Cardiac muscle cell (in vitro differentiated cells and primary cell): Measurements from ENCODE around the gene PSMA7. TPM values are rescaled to one million over a fixed set of nuclear protein-coding genes. Genes with fewer than 3 reads are reported as not detected.

Experiments used
- DNase-seq, 2 donors: peaks; one replicate each; pipeline versions ENCODE4 v3.0.0 to v3.0.0-alpha.2; 2010 to 2017; ENCODE audit warnings: low read depth in 1 of 2, low spot score in 1 of 2
- H3K27ac ChIP-seq: fragments of 200-600 bp; sonication (generic); 2 replicates; pipeline ENCODE4 v1.5.1; 2016
- H3K27me3 ChIP-seq: fragments of 200-600 bp; sonication (generic); 2 replicates; pipeline ENCODE4 v1.6.0; 2016; ENCODE audit warnings: control low read depth
- H3K36me3 ChIP-seq: fragments of 200-600 bp; sonication (generic); 2 replicates; pipeline ENCODE4 v1.5.1; 2016; ENCODE audit warnings: control low read depth
- H3K4me1 ChIP-seq: fragments of 200-600 bp; sonication (generic); 2 replicates; pipeline ENCODE4 v1.8.1; 2017; ENCODE audit warnings: low read depth, mild to moderate bottlenecking, mixed run types
- H3K4me3 ChIP-seq: fragments of 200-600 bp; sonication (generic); 2 replicates; pipeline ENCODE4 v1.5.1; 2016; ENCODE audit warnings: mild to moderate bottlenecking
- H3K9me3 ChIP-seq: fragments of 200-600 bp; sonication (generic); 2 replicates; pipeline ENCODE4 v1.5.1; 2017; ENCODE audit warnings: low read depth, mild to moderate bottlenecking, control low read depth
- polyA plus RNA-seq: library from polyadenylated mRNA; unstranded; fragments of >200 nt; fragmentation: Nextera tagmentation; extraction: Ambion mirVana; gene quantifications from 2 replicates; pipeline ENCODE4 v1.2.1, GENCODE V29; 2016
- total RNA-seq: library from RNA; depleted of rRNA; stranded (reverse); fragments of >200 nt; gene quantifications from 2 replicates; pipeline ENCODE4 v1.2.3, GENCODE V29; 2016
- TF ChIP-seq, protein P1 (sequence below): IDR thresholded peaks from 2 replicates; pipeline ENCODE4 v1.5.1; 2012; ENCODE audit warnings: low read depth, mild to moderate bottlenecking, low read length

Gene PSMA7
- total and polyA plus RNA-seq, 2 experiments from 2014 or later, result 333 to 505 TPM

DNA sequence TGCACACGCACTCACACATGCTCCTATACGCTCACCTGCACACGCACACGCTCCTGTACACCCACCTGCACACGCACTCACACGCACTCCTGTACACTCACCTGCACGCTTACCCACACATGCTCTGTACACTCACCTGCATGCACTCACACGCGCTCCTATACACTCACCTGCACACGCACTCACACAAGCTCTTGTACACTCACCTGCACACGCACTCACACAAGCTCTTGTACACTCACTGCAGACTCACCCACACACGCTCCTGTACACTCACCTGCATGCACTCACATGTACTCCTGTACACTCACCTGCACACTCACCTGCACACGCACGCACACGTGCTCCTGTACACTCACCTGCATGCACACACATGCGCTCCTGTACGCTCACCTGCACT lies 55.6 kb downstream of the PSMA7 start:
- DNase-seq, result no peak
- no peak overlapping the region for H3K4me3 ChIP-seq
- no peaks in the 10 kb centered on the region for H3K9me3 ChIP-seq
- no peaks in the 10 kb centered on the region for H3K36me3 ChIP-seq
- H3K27ac ChIP-seq, result no peak overlapping the region
- no peaks in the 10 kb centered on the region for H3K4me1 ChIP-seq
- TF ChIP-seq, protein P1, sequence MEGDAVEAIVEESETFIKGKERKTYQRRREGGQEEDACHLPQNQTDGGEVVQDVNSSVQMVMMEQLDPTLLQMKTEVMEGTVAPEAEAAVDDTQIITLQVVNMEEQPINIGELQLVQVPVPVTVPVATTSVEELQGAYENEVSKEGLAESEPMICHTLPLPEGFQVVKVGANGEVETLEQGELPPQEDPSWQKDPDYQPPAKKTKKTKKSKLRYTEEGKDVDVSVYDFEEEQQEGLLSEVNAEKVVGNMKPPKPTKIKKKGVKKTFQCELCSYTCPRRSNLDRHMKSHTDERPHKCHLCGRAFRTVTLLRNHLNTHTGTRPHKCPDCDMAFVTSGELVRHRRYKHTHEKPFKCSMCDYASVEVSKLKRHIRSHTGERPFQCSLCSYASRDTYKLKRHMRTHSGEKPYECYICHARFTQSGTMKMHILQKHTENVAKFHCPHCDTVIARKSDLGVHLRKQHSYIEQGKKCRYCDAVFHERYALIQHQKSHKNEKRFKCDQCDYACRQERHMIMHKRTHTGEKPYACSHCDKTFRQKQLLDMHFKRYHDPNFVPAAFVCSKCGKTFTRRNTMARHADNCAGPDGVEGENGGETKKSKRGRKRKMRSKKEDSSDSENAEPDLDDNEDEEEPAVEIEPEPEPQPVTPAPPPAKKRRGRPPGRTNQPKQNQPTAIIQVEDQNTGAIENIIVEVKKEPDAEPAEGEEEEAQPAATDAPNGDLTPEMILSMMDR, result no peak
- no peaks in the 10 kb centered on the region for H3K27me3 ChIP-seq

DNA sequence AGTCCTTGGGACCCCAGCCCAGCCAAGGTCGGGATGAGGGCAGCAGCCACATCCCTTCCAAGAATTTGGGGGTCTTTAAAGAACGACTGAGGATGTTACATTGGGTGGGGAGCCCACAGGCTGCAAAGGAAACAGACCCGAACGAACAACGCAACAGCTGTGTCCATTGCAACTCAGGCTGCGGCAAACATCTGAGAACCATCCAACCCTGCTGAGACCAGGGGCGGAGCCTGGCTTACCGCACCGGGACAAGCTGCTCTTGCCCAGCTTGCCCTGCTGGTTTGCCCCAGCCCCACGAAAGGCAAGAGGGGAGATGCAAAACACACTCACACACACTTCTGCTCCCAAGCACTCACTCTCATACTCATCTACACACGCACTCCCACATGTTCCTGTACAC lies 56.0 kb downstream of the PSMA7 start:
- H3K9me3 ChIP-seq, result no peaks in the 10 kb centered on the region
- no peaks in the 10 kb centered on the region for H3K4me1 ChIP-seq
- no peaks in the 10 kb centered on the region for H3K27me3 ChIP-seq
- no peaks in the 10 kb centered on the region for H3K36me3 ChIP-seq
- no peak overlapping the region for H3K27ac ChIP-seq
- H3K4me3 ChIP-seq, result no peak overlapping the region
- no peak for DNase-seq
- TF ChIP-seq, protein P1, result no peak

Other genes with a start within 250 kb of the PSMA7 start
- gene TAF4, start 77.5 kb downstream of the PSMA7 start, total RNA-seq, result 8.8 and 21.1 TPM in 2 replicates
- gene TAF4, start 77.5 kb downstream of the PSMA7 start, polyA plus RNA-seq, result 1.5 and 3.7 TPM in 2 replicates
- 63.3 and 71.8 TPM in 2 replicates for gene LSM14B, start 20.9 kb downstream of the PSMA7 start, total RNA-seq
- gene LSM14B, start 20.9 kb downstream of the PSMA7 start, polyA plus RNA-seq, result 6.5 and 7.5 TPM in 2 replicates
- gene SS18L1, start 375 bp upstream of the PSMA7 start, total RNA-seq, result 25.7 and 38.7 TPM in 2 replicates
- gene SS18L1, start 375 bp upstream of the PSMA7 start, polyA plus RNA-seq, result 2.5 and 3.2 TPM in 2 replicates
- gene MTG2, start 39.6 kb upstream of the PSMA7 start, total RNA-seq, result 23.4 and 32.9 TPM in 2 replicates
- 20.4 and 27.8 TPM in 2 replicates for gene MTG2, start 39.6 kb upstream of the PSMA7 start, polyA plus RNA-seq
- not detected in 2 replicates for gene HRH3, start 76.9 kb upstream of the PSMA7 start, total RNA-seq
- gene HRH3, start 76.9 kb upstream of the PSMA7 start, polyA plus RNA-seq, result not detected in 2 replicates
- 33.5 and 43.4 TPM in 2 replicates for gene OSBPL2, start 95.1 kb upstream of the PSMA7 start, total RNA-seq
- gene OSBPL2, start 95.1 kb upstream of the PSMA7 start, polyA plus RNA-seq, result 37.5 and 44.7 TPM in 2 replicates
- gene ADRM1, start 159.6 kb upstream of the PSMA7 start, total RNA-seq, result 128 and 201 TPM in 2 replicates
- 105 and 160 TPM in 2 replicates for gene ADRM1, start 159.6 kb upstream of the PSMA7 start, polyA plus RNA-seq
- 103 and 162 TPM in 2 replicates for gene LAMA5, start 223.9 kb upstream of the PSMA7 start, total RNA-seq
- 168 and 214 TPM in 2 replicates for gene LAMA5, start 223.9 kb upstream of the PSMA7 start, polyA plus RNA-seq
- gene RPS21, start 243.7 kb upstream of the PSMA7 start, total RNA-seq, result 839 and 997 TPM in 2 replicates
- gene RPS21, start 243.7 kb upstream of the PSMA7 start, polyA plus RNA-seq, result 374 and 378 TPM in 2 replicates